ENCODE results near the gene STXBP5.

STXBP5 gene

GRCh38 chr6:147382945-147383554 lies 178.8 kb downstream of the STXBP5 start:
- no peak for DNase-seq (ENCODE audit: low spot score)

- no peak for DNase-seq (ENCODE audit: low spot score)
These were observed 179.8 kb downstream of the STXBP5 start for GRCh38 chr6:147384029-147384428.

GRCh38 chr6:147384737-147385710 lies 180.8 kb downstream of the STXBP5 start:
- no peak for DNase-seq (ENCODE audit: low spot score)

- DNase-seq (ENCODE audit: low spot score) = no peak
These were observed 185.2 kb downstream of the STXBP5 start for GRCh38 chr6:147389463-147389862.

GRCh38 chr6:147390909-147391536 lies 186.8 kb downstream of the STXBP5 start:
- peak; percentile 38 for DNase-seq (ENCODE audit: low spot score)

- no peak for DNase-seq (ENCODE audit: low spot score)
These were observed 188.9 kb downstream of the STXBP5 start for GRCh38 chr6:147392917-147393625.

- DNase-seq (ENCODE audit: low spot score) = no peak
These were observed 190.9 kb downstream of the STXBP5 start for GRCh38 chr6:147395158-147395557.

- DNase-seq (ENCODE audit: low spot score) = no peak
These were observed 193.1 kb downstream of the STXBP5 start for GRCh38 chr6:147397306-147397705.

GRCh38 chr6:147400968-147401367 lies 196.8 kb downstream of the STXBP5 start:
- no peak for DNase-seq (ENCODE audit: low spot score)

- no peak for DNase-seq (ENCODE audit: low spot score)
These were observed 197.6 kb downstream of the STXBP5 start for GRCh38 chr6:147401779-147402178.

GRCh38 chr6:147406783-147407182 lies 202.6 kb downstream of the STXBP5 start:
- no peak for DNase-seq (ENCODE audit: low spot score)

- DNase-seq (ENCODE audit: low spot score) = no peak
These were observed 203.4 kb downstream of the STXBP5 start for GRCh38 chr6:147407571-147407970.

GRCh38 chr6:147416622-147417021 lies 212.4 kb downstream of the STXBP5 start:
- no peak for DNase-seq (ENCODE audit: low spot score)

GRCh38 chr6:147417954-147418353 lies 213.7 kb downstream of the STXBP5 start:
- DNase-seq (ENCODE audit: low spot score) = no peak

GRCh38 chr6:147418523-147418922 lies 214.3 kb downstream of the STXBP5 start:
- no peak for DNase-seq (ENCODE audit: low spot score)

GRCh38 chr6:147421903-147422302 lies 217.7 kb downstream of the STXBP5 start:
- DNase-seq (ENCODE audit: low spot score) = no peak

GRCh38 chr6:147423111-147423510 lies 218.9 kb downstream of the STXBP5 start:
- DNase-seq (ENCODE audit: low spot score) = no peak

- DNase-seq (ENCODE audit: low spot score) = no peak
These were observed 225.6 kb downstream of the STXBP5 start for GRCh38 chr6:147429794-147430193.

GRCh38 chr6:147430811-147431210 lies 226.6 kb downstream of the STXBP5 start:
- no peak for DNase-seq (ENCODE audit: low spot score)

GRCh38 chr6:147434076-147434475 lies 229.9 kb downstream of the STXBP5 start:
- DNase-seq (ENCODE audit: low spot score) = no peak

GRCh38 chr6:147434516-147434915 lies 230.3 kb downstream of the STXBP5 start:
- DNase-seq (ENCODE audit: low spot score) = no peak

- no peak for DNase-seq (ENCODE audit: low spot score)
These were observed 233.4 kb downstream of the STXBP5 start for GRCh38 chr6:147437615-147438014.

Measured in D341Med (cell line).